H9 (cell line): ENCODE data around the gene PUDP. TPM values are rescaled to one million over a fixed set of nuclear protein-coding genes. Genes with fewer than 3 reads are reported as not detected.
"Not testable (repeated sequence)": the region's sequence is repeated elsewhere in the genome, so short reads cannot be mapped to it uniquely, and the experiment has no call there.

ENCODE experiments used
- DNase-seq: peaks from one replicate; pipeline ENCODE4 v3.0.0-alpha.2; 2017
- H2AFZ ChIP-seq: one replicate; pipeline ENCODE4 v1.6.1; 2013; ENCODE audit warnings: mild to moderate bottlenecking, low read length, control low read depth, moderate library complexity
- H2AK5ac ChIP-seq: 2 replicates; pipeline ENCODE4 v1.6.1; 2013; ENCODE audit warnings: low read length, control low read depth, mixed read lengths; ENCODE audit not compliant: insufficient read length
- H2BK120ac ChIP-seq: one replicate; pipeline ENCODE4 v1.6.1; 2013; ENCODE audit warnings: low read depth, mild to moderate bottlenecking, low read length, control low read depth, inconsistent platforms; ENCODE audit not compliant: poor library complexity, severe bottlenecking
- H2BK12ac ChIP-seq: 2 replicates; pipeline ENCODE4 v1.6.1; 2013; ENCODE audit warnings: low read length, control low read depth, mixed read lengths, low read depth; ENCODE audit not compliant: insufficient read length
- H2BK15ac ChIP-seq: 2 replicates; pipeline ENCODE4 v1.6.1; 2013; ENCODE audit warnings: low read depth, low read length, control low read depth
- H2BK20ac ChIP-seq: one replicate; pipeline ENCODE4 v1.6.1; 2013; ENCODE audit warnings: low read depth, mild to moderate bottlenecking, low read length, control low read depth, inconsistent platforms; ENCODE audit not compliant: poor library complexity, severe bottlenecking
- H2BK5ac ChIP-seq: 2 replicates; pipeline ENCODE4 v1.6.1; 2013; ENCODE audit warnings: low read length, control low read depth, mixed read lengths; ENCODE audit not compliant: insufficient read length
- H3K14ac ChIP-seq: 2 replicates; pipeline ENCODE4 v1.6.1; 2013; ENCODE audit warnings: low read length, control low read depth; ENCODE audit not compliant: insufficient read depth
- H3K18ac ChIP-seq: 2 replicates; pipeline ENCODE4 v1.6.1; 2013; ENCODE audit warnings: low read depth, mild to moderate bottlenecking, mixed read lengths, low read length, control low read depth; ENCODE audit not compliant: insufficient read length
- H3K23ac ChIP-seq: 2 replicates; pipeline ENCODE4 v1.6.1; 2013; ENCODE audit warnings: low read length, control low read depth, mixed read lengths, low read depth; ENCODE audit not compliant: insufficient read length
- H3K23me2 ChIP-seq: 2 replicates; pipeline ENCODE4 v1.6.1; 2013; ENCODE audit warnings: low read depth, mild to moderate bottlenecking, mixed read lengths, low read length, control low read depth; ENCODE audit not compliant: insufficient read length, poor library complexity, severe bottlenecking
- H3K27ac ChIP-seq: 2 replicates; pipeline ENCODE4 v1.5.1; 2013; ENCODE audit warnings: low read length, control low read depth, mixed read lengths, low read depth; ENCODE audit not compliant: insufficient read length
- H3K27me3 ChIP-seq: 2 replicates; pipeline ENCODE4 v1.6.1; 2013; ENCODE audit warnings: low read length, control low read depth, inconsistent platforms; ENCODE audit not compliant: insufficient read depth
- H3K4ac ChIP-seq: 2 replicates; pipeline ENCODE4 v1.6.1; 2013; ENCODE audit warnings: low read depth, mild to moderate bottlenecking, control low read depth, inconsistent platforms, low read length, moderate library complexity
- H3K4me1 ChIP-seq: 2 replicates; pipeline ENCODE4 v1.6.1; 2013; ENCODE audit warnings: low read length, control low read depth, inconsistent platforms; ENCODE audit not compliant: insufficient read depth
- H3K4me2 ChIP-seq: 2 replicates; pipeline ENCODE4 v1.6.1; 2013; ENCODE audit warnings: low read length, control low read depth, mixed read lengths; ENCODE audit not compliant: insufficient read length, insufficient read depth
- H3K56ac ChIP-seq: 2 replicates; pipeline ENCODE4 v1.6.1; 2013; ENCODE audit warnings: low read depth, mild to moderate bottlenecking, mixed read lengths, low read length, control low read depth; ENCODE audit not compliant: insufficient read length
- H3K79me1 ChIP-seq: 2 replicates; pipeline ENCODE4 v1.6.1; 2013; ENCODE audit warnings: low read depth, mild to moderate bottlenecking, moderate library complexity, low read length, control low read depth, inconsistent platforms; ENCODE audit not compliant: insufficient read depth, poor library complexity, severe bottlenecking
- H3K79me2 ChIP-seq: 2 replicates; pipeline ENCODE4 v1.6.1; 2013; ENCODE audit warnings: low read length, control low read depth, inconsistent platforms; ENCODE audit not compliant: insufficient read depth
- H3K9ac ChIP-seq: 2 replicates; pipeline ENCODE4 v1.6.1; 2013; ENCODE audit warnings: low read length, control low read depth, mixed read lengths; ENCODE audit not compliant: insufficient read length; ENCODE audit errors: extremely low read depth
- H3K9me3 ChIP-seq: one replicate; pipeline ENCODE4 v1.6.1; 2013; ENCODE audit warnings: low read depth, low read length, inconsistent platforms; ENCODE audit not compliant: control insufficient read depth
- H3T11ph ChIP-seq: one replicate; pipeline ENCODE4 v1.6.1; 2013; ENCODE audit warnings: mild to moderate bottlenecking, low read length, control low read depth, inconsistent platforms
- H4K20me1 ChIP-seq: one replicate; pipeline ENCODE4 v1.6.1; 2013; ENCODE audit not compliant: control insufficient read depth, insufficient read length, insufficient read depth
- H4K5ac ChIP-seq: 2 replicates; pipeline ENCODE4 v1.6.1; 2013; ENCODE audit warnings: low read depth, mild to moderate bottlenecking, mixed read lengths, low read length, control low read depth; ENCODE audit not compliant: insufficient read length
- H4K8ac ChIP-seq: replicated peaks from 2 replicates; pipeline ENCODE4 v1.6.1; 2013; ENCODE audit warnings: low read length, control low read depth, mixed read lengths, low read depth; ENCODE audit not compliant: insufficient read length
- H4K91ac ChIP-seq: 2 replicates; pipeline ENCODE4 v1.6.1; 2013; ENCODE audit warnings: low read depth, mild to moderate bottlenecking, moderate library complexity, mixed read lengths, low read length, control low read depth; ENCODE audit not compliant: insufficient read length
- H3K27ac Mint-ChIP-seq, 3 experiments: 2 replicates in 2 of 3; 3 replicates in 1 of 3; pipeline ENCODE4 v1.8.0; 2020 to 2021; ENCODE audit warnings: mixed read lengths in 3 of 3, mild to moderate bottlenecking in 1 of 3, moderate library complexity in 1 of 3
- H3K27me3 Mint-ChIP-seq: 2 replicates; pipeline ENCODE4 v1.8.0; 2021; ENCODE audit warnings: low read depth, mild to moderate bottlenecking, moderate library complexity, mixed read lengths
- H3K36me3 Mint-ChIP-seq, 3 experiments: 2 replicates in 2 of 3; 3 replicates in 1 of 3; pipeline ENCODE4 v1.8.0; 2020 to 2021; ENCODE audit warnings: low read depth in 3 of 3, mixed read lengths in 3 of 3; ENCODE audit not compliant: insufficient read depth in 1 of 3
- H3K4me1 Mint-ChIP-seq, 2 experiments: 2 replicates each; pipeline ENCODE4 v1.8.0; 2020; ENCODE audit warnings: mixed read lengths in 2 of 2
- H3K4me3 Mint-ChIP-seq, 2 experiments: 2 replicates in 1 of 2; 3 replicates in 1 of 2; pipeline ENCODE4 v1.8.0; 2020 to 2021; ENCODE audit warnings: mild to moderate bottlenecking in 2 of 2, mixed read lengths in 2 of 2, moderate library complexity in 1 of 2
- H3K9me3 Mint-ChIP-seq, 2 experiments: 2 replicates in 1 of 2; 3 replicates in 1 of 2; pipeline ENCODE4 v1.8.0; 2020; ENCODE audit warnings: mild to moderate bottlenecking in 2 of 2, mixed read lengths in 2 of 2, moderate library complexity in 1 of 2
- CTCF ChIP-seq: fragments of 200-600 bp; sonication (generic); conservative IDR thresholded peaks from 3 replicates; pipeline ENCODE4 v1.8.0; 2021; ENCODE audit warnings: antibody characterized with exemption, mild to moderate bottlenecking
- WGBS: extraction: QIAGEN DNeasy Blood & Tissue Kit; methylation state at CpG from one replicate; pipeline ENCODE4 v1.1.7; 2013; ENCODE audit warnings: missing lambda C conversion rate, low lambda C conversion rate, mixed read lengths; ENCODE audit not compliant: insufficient read length; ENCODE audit errors: extremely low coverage; 5-methylcytosine and 5-hydroxymethylcytosine counted together
- total RNA-seq: library from RNA; stranded (reverse); gene quantifications from 2 replicates; pipeline ENCODE4 v1.2.1, GENCODE V29; 2021

PUDP gene
- total RNA-seq, 1 experiment from 2014 or later: 46.3 TPM

DNA sequence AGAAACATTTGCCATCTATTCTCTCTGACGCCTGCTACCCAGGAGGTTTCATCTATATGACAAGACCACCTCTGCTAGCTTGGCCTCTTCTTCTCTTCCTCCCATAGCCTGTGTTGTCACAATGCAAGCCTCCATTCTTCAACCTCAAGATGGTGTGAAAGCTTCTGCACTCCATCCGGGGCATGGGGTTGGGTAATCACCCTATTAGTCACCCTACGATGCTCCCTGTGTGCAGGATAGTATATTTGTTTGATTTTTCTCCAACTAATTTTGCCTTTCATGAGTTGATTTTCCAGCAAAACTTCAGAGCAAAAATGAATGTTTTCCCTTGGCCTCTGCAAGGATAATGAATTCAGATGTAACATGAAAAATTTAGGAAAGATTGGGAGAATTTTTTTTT lies 128.4 kb downstream of the PUDP start:
- no peak overlapping the region for H3K56ac ChIP-seq
- H4K91ac ChIP-seq: no peak overlapping the region
- no peak overlapping the region for H2AK5ac ChIP-seq

GRCh38 chrX:7012262-7012834 lies 135.6 kb downstream of the PUDP start:
- not testable (repeated sequence) for H3K4me1 ChIP-seq, H3K9ac ChIP-seq, H2BK20ac ChIP-seq, H4K20me1 ChIP-seq, H3K27me3 ChIP-seq, H3K27ac ChIP-seq, H2AK5ac ChIP-seq, H2BK15ac ChIP-seq, H3K79me1 ChIP-seq, H2BK12ac ChIP-seq, H4K5ac ChIP-seq, H4K8ac ChIP-seq, H3K4me3 Mint-ChIP-seq, H3K23me2 ChIP-seq, H3K27ac Mint-ChIP-seq, H3K56ac ChIP-seq, H2BK5ac ChIP-seq, H3K9me3 ChIP-seq, H3K9me3 Mint-ChIP-seq, H3K27me3 Mint-ChIP-seq, H3K4ac ChIP-seq, H3K79me2 ChIP-seq, DNase-seq, H2AFZ ChIP-seq, H3K23ac ChIP-seq, H3K4me1 Mint-ChIP-seq, H3K4me2 ChIP-seq, H2BK120ac ChIP-seq, H3T11ph ChIP-seq, H4K91ac ChIP-seq, H3K14ac ChIP-seq, H3K18ac ChIP-seq
- WGBS: no CpG with 5 or more reads among the region's 8 CpGs
- H3K36me3 Mint-ChIP-seq: peaks cover 0 to 12% (median 4%) of the 10 kb centered on the region in 3 experiments; a peak in 5 of 7 replicates

More for the DNA sequence above, 128.4 kb downstream of the PUDP start:
- Histone ChIP-seq H3K79me1 (no peaks in the 10 kb centered on the region), H3K79me2 (no peaks in the 10 kb centered on the region), H3K27ac (no peak overlapping the region), H3K4me2 (no peak overlapping the region), H3K4ac (no peak overlapping the region), H2BK15ac (no peak overlapping the region), H4K8ac (no peak overlapping the region), H3K18ac (no peak overlapping the region), H4K5ac (no peak overlapping the region), H2BK5ac (no peak overlapping the region), H3K14ac (no peak overlapping the region), H3K23me2 (no peaks in the 10 kb centered on the region), H3T11ph (no peak overlapping the region), H2AFZ (no peak overlapping the region), H3K4me1 (no peaks in the 10 kb centered on the region), H2BK20ac (no peak overlapping the region), H3K9me3 (no peaks in the 10 kb centered on the region), H4K20me1 (no peaks in the 10 kb centered on the region), H3K27me3 (no peaks in the 10 kb centered on the region), H2BK120ac (no peak overlapping the region), H2BK12ac (no peak overlapping the region), H3K9ac (no peak overlapping the region), H3K23ac (no peak overlapping the region)
- Mint-ChIP-seq H3K27me3 (no peaks in the 10 kb centered on the region), H3K9me3 (no peaks in the 10 kb centered on the region; a peak in 1 of 5 replicates), H3K27ac (no peak overlapping the region), H3K4me3 (no peak overlapping the region), H3K36me3 (peaks cover 0 to 4% (median 3%) of the 10 kb centered on the region in 3 experiments; a peak in 4 of 7 replicates), H3K4me1 (peaks cover 3 to 6% of the 10 kb centered on the region in 2 experiments; a peak in 3 of 4 replicates)
- no peak for DNase-seq
- no CpG with 5 or more reads among the region's 3 CpGs for WGBS
- no peak for TF ChIP-seq CTCF
